Prostate gland (tissue), 1 donor: ENCODE measurements around the gene XG.
"Not testable (repeated sequence)": the region's sequence is repeated elsewhere in the genome, so short reads cannot be mapped to it uniquely, and the experiment has no call there.

Experiments
- POLR2A ChIP-seq: fragments of 450-650 bp; IDR thresholded peaks from one replicate; pipeline ENCODE4 v1.6.1; 2016; ENCODE audit warnings: antibody characterized with exemption, mild to moderate bottlenecking
- POLR2AphosphoS5 ChIP-seq: sonication (generic); formaldehyde crosslinking; IDR thresholded peaks from one replicate; pipeline ENCODE4 v1.6.1; 2017; ENCODE audit warnings: antibody characterized with exemption

DNA sequence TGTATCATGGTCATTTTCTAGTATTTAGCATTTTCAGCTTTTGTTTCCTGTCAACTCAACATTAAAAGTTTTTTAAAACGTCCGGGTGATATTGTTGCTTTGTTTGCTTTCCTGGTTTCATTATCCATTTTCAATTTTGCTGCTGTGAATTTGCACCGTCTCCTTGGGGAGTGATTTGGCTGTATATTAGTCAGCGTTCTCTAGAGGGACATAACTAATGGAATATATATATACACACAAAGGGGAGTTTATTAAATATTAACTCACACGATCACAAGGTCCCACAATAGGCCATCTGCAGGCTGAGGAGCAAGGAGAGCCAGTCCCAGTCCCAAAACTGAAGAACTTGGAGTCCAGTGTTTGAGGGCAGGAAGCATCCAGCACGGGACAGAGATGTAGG, 5.6 kb upstream of the XG start:
- TF ChIP-seq POLR2AphosphoS5, POLR2A: not testable (repeated sequence)
